KBM-7 (cell line): ENCODE results near the gene MPZL1.
"Not testable (repeated sequence)": the region's sequence is repeated elsewhere in the genome, so short reads cannot be mapped to it uniquely, and the experiment has no call there.

Experiments
- DNase-seq: peaks from one replicate; pipeline ENCODE4 v3.0.0-alpha.2; 2015
- in situ Hi-C: fragments of 300-500 bp; cut with MboI; formaldehyde crosslinking; loops from 2 replicates; pipeline ENCODE4 v1.14.3; 2020; ENCODE audit warnings: low sequenced_read_pairs, low pct_unique_long_range_greater_than_20kb, mixed read lengths

The MPZL1 gene

GRCh38 chr1:167821969-167822685 is 100.3 kb downstream of the MPZL1 start:
- in situ Hi-C loops = no loop called here

DNA sequence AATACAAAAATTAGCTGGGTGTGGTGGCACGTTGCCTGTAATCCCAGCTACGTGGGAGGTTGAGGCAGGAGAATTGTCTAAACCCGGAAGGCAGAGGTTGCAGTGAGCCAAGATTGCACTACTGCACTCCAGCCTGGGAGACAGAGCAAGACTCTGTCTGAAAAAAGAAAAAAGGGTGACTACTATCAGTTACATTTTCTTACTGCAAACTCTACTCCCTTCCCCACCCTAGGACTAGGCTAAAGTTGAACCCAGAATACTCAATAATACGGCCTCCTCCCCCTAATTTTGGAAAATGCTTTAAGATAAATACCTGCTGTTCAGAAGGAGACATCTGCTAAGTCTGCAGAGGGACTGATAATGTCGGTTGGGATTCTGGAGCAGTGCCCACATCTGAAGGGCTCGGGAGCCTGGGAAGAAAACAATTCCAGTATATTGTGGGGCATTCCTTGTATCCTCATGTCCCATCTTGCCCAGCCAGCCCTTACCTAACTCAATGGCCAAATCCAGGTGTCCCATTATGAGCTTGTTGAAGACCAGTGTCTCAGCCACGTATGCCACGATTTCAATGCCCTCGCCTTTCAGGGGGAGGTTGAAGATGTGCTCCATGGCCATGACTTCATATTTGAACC is 102.5 kb downstream of the MPZL1 start:
- DNase-seq = no peak
- in situ Hi-C loops = no loop called here

More at GRCh38 chr1:167821969-167822685, 100.3 kb downstream of the MPZL1 start:
- peak; percentile 30 for DNase-seq

DNA sequence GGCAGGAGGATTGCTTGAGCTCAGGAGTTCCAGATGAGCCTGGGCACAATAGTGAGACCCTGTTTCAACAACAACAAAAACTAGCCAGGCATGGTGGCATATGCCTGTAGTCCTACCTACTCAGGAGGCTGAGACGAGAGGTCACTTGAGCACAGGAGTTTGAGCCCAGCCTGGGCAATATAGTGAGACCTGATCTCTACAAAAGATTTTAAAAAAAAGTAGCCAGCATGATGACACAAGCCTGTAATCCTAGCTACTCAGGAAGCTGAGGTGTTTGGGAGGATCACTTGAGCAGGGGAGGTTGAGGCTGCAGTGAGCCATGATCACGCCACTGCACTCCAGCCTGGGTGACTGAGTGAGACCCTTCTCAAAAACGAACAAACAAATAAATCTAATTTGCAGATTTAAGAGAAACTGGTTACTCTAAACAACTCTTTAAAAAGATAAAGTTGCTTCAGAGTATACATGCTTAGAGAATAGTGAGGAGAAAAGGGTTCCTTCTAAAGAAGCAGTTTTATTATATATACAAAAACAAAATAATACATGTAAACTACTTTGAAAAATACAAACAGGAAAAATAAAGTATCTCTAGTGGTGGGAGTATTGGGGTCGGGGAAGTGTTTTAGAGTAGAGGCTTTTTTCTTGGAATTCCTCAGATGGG is 103.8 kb downstream of the MPZL1 start:
- in situ Hi-C loops = no loop called here

GRCh38 chr1:167826127-167826526 is 104.3 kb downstream of the MPZL1 start:
- DNase-seq = no peak
- in situ Hi-C loops = no loop called here

More for the DNA sequence above, 103.8 kb downstream of the MPZL1 start:
- no peak for DNase-seq

GRCh38 chr1:167829868-167830267 is 108.1 kb downstream of the MPZL1 start:
- no peak for DNase-seq
- in situ Hi-C loops = no loop called here

DNA sequence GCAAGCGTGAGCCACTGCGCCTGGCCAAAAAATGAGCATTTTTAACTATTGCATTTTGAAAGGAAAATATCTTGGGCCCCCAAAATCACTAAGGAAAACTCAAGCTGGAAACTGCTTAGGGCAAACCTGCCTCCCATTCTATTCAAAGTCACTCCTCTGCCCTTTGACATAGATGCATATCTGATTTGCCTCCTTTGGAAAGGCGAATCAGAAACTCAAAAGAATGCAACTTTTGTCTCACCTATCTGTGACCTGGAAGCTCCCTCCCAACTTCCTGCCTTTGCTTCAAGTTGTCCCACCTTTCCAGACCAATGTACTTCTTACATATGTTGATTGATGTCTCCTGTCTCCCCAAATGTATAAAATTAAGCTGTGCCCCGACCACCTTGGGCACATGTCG is 108.9 kb downstream of the MPZL1 start:
- in situ Hi-C loops, DNase-seq: not testable (repeated sequence)

DNA sequence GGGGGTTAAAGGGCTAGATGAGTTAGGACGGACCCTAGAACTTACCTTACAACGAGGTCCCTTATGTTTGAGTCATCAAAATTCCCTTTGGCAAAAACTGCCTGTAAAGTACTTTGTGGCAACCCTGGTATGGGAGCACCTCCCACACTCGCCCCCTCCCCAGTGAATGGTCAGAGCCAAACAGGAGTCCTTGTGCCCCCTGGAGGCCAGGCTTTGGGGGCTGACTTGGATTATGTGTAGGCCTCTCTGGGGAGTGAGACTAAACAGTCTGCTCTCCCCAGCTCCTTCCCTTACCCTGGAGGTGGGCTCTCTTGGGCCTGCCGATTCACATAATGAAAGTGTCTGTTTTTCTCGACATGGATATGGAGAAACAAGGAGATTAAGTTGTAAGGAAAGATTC is 110.9 kb downstream of the MPZL1 start:
- in situ Hi-C loops = no loop called here
- DNase-seq = no peak

DNA sequence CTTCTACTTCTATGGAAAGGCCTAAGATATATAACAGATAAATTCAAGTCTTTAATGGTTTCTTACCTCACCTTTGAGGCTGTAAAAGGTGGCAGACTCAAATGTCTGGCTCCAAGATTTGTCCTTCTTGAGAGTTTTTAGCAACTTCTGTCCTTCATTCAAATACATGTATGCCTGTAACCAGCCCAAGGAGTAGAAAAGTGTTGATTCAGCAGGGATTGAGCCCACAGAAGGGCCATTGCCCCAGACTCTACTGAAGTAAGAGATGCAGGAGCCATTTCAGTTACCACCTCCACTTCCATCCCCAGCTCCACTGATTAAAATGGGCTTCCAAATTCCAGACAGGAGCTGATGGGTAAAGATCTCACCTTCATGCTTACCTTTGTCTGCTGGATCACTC is 112.1 kb downstream of the MPZL1 start:
- in situ Hi-C loops = no loop called here
- no peak for DNase-seq

DNA sequence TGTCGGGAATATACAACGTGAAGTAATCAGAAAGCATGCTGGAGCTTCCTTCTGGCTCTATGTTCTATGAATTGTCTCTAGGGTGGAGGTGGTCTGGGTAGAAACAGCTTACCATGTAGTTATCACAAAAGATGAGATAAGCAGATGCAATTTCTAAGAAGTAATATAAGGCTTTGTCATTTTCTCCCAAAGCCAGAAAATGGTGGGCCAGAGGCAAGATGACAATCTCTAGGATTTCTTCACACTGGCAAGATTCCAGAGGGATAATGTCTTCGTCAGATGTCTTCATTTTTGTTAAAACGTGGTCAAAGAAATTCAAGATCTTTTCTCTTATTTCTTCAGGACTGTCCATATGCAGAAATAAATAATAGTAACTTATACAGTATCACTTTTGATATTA is 114.4 kb downstream of the MPZL1 start:
- in situ Hi-C loops = no loop called here
- no peak for DNase-seq

GRCh38 chr1:167837326-167837725 is 115.5 kb downstream of the MPZL1 start:
- peak; percentile 42 for DNase-seq
- in situ Hi-C loops = no loop called here

GRCh38 chr1:167839009-167839408 is 117.2 kb downstream of the MPZL1 start:
- no peak for DNase-seq
- in situ Hi-C loops = no loop called here
